Measurements from ENCODE around the gene HPCAL1. TPM values are rescaled to one million over a fixed set of nuclear protein-coding genes. Genes with fewer than 3 reads are reported as not detected.

HPCAL1 gene
- total and polyA plus RNA-seq, 2 experiments from 2014 or later: 8.3 to 25.4 TPM

GRCh38 chr2:10427618-10427949, 124.9 kb downstream of the HPCAL1 start:
- H3K4me1 ChIP-seq (ENCODE audit: insufficient read depth): no peaks in the 10 kb centered on the region
- no peaks in the 10 kb centered on the region for H3K36me3 ChIP-seq (ENCODE audit: insufficient read depth)
- H3K27me3 ChIP-seq (ENCODE audit: insufficient read depth): peaks cover 3% of the 10 kb centered on the region; the same call in 1 of the 2 replicates
- peaks cover 15% of the 10 kb centered on the region for H3K27me3 Mint-ChIP-seq (ENCODE audit: insufficient read depth, low read depth, poor library complexity)
- H3F3A ChIP-seq (replicated peaks; ENCODE audit: low read depth): no peaks in the 10 kb centered on the region
- no peaks in the 10 kb centered on the region for H4K20me1 ChIP-seq (replicated peaks; ENCODE audit: insufficient read depth)
- no peak overlapping the region for H3K4me2 ChIP-seq
- H3K27ac Mint-ChIP-seq: no peak overlapping the region
- no peaks in the 10 kb centered on the region for H3K36me3 Mint-ChIP-seq (ENCODE audit: low read depth)
- no peaks in the 10 kb centered on the region for H3K79me2 ChIP-seq (replicated peaks; ENCODE audit: insufficient read depth)
- H3K9me2 ChIP-seq (ENCODE audit: insufficient read depth): no peaks in the 10 kb centered on the region
- no peak for DNase-seq (ENCODE audit: low spot score)
- H3K4me3 Mint-ChIP-seq: no peak overlapping the region
- TF ChIP-seq JUNB (IDR thresholded peaks at IDR 0.05; ENCODE audit: unreplicated experiment) (no peak), EZH2 (IDR thresholded peaks at IDR 0.05; ENCODE audit: low read depth, unreplicated experiment) (no peak), REST (IDR thresholded peaks at IDR 0.05; ENCODE audit: unreplicated experiment) (no peak), EZH2phosphoT487 (IDR thresholded peaks at IDR 0.05; ENCODE audit: unreplicated experiment) (no peak), CTCF (conservative IDR thresholded peaks at IDR 0.05; ENCODE audit: low read depth in 2 of 2) (no peak), ZNF331 (CRISPR knock-in tag; IDR thresholded peaks at IDR 0.05; ENCODE audit: low read depth) (no peak), CREB1 (CRISPR knock-in tag; IDR thresholded peaks at IDR 0.05; ENCODE audit: low read depth) (no peak), POLR2AphosphoS5 (IDR thresholded peaks at IDR 0.05; ENCODE audit: low read depth) (no peak)
- TF ChIP-seq, protein P1, sequence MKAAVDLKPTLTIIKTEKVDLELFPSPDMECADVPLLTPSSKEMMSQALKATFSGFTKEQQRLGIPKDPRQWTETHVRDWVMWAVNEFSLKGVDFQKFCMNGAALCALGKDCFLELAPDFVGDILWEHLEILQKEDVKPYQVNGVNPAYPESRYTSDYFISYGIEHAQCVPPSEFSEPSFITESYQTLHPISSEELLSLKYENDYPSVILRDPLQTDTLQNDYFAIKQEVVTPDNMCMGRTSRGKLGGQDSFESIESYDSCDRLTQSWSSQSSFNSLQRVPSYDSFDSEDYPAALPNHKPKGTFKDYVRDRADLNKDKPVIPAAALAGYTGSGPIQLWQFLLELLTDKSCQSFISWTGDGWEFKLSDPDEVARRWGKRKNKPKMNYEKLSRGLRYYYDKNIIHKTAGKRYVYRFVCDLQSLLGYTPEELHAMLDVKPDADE (IDR thresholded peaks at IDR 0.05): no peak
- TF ChIP-seq, protein P2, sequence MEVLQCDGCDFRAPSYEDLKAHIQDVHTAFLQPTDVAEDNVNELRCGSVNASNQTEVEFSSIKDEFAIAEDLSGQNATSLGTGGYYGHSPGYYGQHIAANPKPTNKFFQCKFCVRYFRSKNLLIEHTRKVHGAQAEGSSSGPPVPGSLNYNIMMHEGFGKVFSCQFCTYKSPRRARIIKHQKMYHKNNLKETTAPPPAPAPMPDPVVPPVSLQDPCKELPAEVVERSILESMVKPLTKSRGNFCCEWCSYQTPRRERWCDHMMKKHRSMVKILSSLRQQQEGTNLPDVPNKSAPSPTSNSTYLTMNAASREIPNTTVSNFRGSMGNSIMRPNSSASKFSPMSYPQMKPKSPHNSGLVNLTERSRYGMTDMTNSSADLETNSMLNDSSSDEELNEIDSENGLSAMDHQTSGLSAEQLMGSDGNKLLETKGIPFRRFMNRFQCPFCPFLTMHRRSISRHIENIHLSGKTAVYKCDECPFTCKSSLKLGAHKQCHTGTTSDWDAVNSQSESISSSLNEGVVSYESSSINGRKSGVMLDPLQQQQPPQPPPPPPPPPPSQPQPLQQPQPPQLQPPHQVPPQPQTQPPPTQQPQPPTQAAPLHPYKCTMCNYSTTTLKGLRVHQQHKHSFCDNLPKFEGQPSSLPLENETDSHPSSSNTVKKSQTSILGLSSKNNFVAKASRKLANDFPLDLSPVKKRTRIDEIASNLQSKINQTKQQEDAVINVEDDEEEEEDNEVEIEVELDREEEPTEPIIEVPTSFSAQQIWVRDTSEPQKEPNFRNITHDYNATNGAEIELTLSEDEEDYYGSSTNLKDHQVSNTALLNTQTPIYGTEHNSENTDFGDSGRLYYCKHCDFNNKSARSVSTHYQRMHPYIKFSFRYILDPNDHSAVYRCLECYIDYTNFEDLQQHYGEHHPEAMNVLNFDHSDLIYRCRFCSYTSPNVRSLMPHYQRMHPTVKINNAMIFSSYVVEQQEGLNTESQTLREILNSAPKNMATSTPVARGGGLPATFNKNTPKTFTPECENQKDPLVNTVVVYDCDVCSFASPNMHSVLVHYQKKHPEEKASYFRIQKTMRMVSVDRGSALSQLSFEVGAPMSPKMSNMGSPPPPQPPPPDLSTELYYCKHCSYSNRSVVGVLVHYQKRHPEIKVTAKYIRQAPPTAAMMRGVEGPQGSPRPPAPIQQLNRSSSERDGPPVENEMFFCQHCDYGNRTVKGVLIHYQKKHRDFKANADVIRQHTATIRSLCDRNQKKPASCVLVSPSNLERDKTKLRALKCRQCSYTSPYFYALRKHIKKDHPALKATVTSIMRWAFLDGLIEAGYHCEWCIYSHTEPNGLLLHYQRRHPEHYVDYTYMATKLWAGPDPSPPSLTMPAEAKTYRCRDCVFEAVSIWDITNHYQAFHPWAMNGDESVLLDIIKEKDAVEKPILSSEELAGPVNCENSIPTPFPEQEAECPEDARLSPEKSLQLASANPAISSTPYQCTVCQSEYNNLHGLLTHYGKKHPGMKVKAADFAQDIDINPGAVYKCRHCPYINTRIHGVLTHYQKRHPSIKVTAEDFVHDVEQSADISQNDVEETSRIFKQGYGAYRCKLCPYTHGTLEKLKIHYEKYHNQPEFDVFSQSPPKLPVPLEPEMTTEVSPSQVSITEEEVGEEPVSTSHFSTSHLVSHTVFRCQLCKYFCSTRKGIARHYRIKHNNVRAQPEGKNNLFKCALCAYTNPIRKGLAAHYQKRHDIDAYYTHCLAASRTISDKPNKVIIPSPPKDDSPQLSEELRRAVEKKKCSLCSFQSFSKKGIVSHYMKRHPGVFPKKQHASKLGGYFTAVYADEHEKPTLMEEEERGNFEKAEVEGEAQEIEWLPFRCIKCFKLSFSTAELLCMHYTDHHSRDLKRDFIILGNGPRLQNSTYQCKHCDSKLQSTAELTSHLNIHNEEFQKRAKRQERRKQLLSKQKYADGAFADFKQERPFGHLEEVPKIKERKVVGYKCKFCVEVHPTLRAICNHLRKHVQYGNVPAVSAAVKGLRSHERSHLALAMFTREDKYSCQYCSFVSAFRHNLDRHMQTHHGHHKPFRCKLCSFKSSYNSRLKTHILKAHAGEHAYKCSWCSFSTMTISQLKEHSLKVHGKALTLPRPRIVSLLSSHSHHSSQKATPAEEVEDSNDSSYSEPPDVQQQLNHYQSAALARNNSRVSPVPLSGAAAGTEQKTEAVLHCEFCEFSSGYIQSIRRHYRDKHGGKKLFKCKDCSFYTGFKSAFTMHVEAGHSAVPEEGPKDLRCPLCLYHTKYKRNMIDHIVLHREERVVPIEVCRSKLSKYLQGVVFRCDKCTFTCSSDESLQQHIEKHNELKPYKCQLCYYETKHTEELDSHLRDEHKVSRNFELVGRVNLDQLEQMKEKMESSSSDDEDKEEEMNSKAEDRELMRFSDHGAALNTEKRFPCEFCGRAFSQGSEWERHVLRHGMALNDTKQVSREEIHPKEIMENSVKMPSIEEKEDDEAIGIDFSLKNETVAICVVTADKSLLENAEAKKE (CRISPR knock-in tag; IDR thresholded peaks at IDR 0.05): no peak
- H3K4me1 Mint-ChIP-seq: no peaks in the 10 kb centered on the region
- H3K27ac ChIP-seq (ENCODE audit: low read depth): no peak overlapping the region
- ATAC-seq: no peak
- no peak overlapping the region for H3K4me3 ChIP-seq
- no peak overlapping the region for H2AFZ ChIP-seq
- H3K9me3 Mint-ChIP-seq: no peaks in the 10 kb centered on the region

Measured in GM23338 (cell line).